HPDE6-E6E7 (cell line): ENCODE data around the gene RALGAPA1.

ENCODE experiments used
- DNase-seq: peaks from one replicate; pipeline ENCODE4 v3.0.0; 2011; ENCODE audit warnings: missing footprints; ENCODE audit errors: extremely low spot score

RALGAPA1 gene

DNA sequence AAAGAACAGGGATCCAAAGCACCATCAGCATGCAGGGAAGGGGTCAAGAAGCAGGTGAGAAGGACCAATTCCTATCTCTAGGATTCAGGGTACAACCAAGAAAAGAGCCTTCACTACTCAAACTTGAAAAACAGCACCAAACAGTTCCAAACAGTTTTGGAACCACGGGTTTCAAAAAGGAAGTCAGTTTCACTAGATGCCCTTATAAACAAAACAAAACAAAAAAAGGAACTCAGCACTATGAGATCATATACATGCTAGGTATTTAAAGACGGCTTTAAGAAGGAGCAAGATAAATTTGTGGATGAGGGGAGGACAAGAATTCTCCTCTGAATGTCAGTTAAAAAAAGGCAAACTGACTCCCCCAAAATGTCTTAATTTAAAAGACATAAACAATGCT, 269.1 kb downstream of the RALGAPA1 start:
- DNase-seq: no peak

DNA sequence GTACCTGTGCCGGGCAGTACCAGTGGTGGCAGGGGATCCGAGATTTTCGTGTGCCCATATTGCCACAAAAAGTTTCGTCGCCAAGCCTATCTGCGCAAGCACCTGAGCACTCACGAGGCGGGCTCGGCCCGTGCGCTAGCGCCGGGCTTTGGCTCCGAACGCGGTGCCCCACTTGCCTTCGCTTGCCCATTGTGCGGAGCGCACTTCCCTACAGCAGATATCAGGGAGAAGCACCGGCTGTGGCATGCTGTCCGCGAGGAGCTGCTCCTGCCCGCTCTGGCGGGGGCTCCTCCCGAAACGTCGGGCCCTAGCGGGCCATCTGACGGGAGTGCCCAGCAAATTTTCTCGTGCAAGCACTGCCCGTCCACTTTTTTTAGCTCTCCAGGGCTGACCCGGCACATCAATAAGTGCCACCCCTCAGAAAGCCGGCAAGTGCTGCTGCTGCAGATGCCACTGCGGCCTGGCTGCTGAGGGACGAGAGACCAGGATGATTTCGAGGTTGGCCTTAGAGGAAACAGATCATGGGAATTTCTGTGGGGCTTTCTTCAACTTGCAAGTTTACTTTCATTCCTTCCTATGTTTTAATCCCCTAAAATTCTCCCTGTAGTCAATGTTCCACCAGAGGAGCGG, 273.5 kb downstream of the RALGAPA1 start:
- DNase-seq: no peak

DNA sequence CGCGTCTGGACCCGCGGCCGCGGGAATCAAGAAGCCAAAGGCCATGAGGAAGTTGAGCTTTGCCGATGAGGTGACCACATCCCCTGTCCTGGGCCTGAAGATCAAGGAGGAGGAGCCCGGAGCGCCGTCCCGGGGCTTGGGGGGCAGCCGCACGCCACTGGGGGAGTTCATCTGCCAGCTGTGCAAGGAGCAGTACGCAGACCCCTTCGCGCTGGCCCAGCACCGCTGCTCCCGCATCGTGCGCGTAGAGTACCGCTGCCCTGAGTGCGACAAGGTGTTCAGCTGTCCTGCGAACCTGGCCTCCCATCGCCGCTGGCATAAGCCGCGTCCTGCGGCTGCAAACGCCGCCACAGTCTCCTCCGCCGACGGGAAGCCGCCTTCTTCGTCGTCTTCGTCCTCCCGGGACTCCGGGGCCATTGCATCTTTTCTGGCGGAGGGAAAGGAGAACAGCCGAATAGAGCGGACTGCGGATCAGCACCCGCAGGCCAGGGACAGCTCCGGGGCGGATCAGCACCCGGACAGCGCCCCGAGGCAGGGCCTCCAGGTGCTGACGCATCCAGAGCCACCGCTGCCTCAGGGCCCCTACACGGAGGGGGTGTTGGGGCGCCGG, 274.1 kb downstream of the RALGAPA1 start:
- peak; percentile 55 for DNase-seq

DNA sequence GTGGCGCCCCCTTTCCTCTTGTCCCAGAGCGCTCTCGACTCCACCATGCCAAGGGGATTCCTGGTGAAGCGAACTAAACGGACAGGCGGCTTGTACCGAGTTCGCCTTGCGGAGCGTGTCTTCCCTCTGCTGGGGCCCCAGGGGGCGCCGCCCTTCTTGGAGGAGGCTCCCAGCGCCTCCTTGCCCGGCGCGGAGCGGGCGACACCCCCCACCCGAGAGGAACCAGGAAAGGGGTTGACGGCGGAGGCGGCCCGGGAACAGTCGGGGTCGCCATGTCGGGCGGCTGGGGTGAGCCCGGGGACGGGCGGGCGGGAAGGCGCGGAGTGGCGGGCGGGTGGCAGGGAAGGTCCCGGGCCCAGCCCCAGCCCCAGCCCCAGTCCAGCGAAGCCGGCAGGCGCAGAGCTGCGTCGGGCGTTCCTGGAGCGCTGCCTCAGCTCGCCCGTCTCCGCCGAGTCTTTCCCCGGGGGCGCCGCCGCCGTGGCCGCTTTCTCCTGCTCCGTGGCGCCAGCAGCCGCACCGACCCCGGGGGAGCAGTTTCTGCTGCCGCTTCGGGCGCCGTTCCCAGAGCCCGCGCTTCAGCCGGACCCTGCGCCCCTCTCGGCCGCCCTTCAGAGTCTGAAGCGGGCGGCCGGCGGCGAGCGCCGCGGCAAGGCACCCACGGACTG, 274.8 kb downstream of the RALGAPA1 start:
- DNase-seq: no peak

DNA sequence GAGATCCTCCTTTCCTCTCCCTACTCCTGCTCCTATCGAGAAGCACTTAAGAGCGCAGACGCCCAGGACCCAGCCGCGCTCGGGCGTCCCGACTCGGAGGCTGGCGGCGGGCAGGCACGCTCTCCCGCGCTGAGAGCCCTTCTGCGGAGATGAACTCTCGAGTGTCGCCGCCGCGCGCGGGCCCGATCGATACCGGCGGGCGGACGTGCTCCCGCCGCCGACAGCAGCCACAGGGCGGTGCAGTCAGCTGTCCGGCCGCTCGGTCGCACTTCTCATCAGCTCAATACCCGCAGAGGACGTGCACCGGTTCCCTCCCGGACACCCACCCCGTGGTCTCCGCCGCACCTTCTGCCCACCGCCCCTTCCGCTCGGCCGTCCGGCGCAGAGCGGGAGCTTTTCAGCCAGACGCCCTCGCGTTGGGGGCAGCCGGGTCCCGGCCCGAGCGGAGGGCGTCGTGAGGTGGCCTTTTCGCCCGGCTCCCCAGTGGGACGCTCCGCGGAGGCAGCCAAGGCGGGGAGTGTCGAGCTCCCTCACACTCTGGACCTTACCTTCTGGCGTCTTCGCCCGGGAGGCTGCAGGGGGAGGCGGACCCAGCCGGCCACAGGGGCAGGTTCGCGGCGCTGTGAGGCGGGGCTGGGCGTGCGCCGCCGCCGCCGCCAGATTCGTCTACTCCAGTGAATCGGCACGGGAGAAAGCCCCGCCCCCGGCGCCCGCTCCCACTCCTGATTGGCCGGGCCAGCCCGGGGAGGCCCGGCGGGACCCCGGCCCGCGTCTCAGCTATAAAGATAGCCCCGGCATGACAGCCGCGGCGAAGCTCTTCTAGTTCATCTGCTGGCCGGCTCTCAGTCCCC, 275.5 kb downstream of the RALGAPA1 start, which contains the start of gene INSM2:
TSS of gene INSM2 (plus strand) at position 808 of the 851 bp plus-strand sequence. CDS start 89 bp downstream, outside the sequence.
- DNase-seq: peak; percentile 28

DNA sequence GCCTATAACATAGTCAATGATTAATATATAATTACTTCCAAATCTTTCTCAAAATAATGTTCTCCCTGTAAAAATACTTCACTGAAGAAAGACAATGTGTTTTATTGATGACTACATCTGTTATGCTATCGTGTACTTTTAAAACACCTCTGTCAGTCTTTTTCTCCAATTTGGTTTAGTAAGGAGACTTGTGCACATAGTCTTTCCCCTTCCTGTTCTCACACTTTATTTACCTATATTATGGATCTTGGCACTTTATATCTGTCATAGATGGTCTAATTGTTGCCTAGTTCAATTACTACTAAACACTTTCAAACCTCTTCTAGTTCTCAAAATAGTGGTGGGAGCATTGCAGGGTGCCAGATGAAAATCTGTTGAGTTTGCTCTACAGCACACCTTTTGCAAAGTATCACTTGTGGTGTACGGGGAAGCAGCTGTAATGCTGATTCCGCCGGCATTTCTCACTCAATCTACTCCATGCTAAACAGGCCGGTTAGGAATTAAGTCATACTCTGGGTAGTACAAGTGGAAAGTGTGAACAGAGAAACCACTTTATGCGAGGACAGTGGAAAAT, 276.2 kb downstream of the RALGAPA1 start:
- DNase-seq: no peak

DNA sequence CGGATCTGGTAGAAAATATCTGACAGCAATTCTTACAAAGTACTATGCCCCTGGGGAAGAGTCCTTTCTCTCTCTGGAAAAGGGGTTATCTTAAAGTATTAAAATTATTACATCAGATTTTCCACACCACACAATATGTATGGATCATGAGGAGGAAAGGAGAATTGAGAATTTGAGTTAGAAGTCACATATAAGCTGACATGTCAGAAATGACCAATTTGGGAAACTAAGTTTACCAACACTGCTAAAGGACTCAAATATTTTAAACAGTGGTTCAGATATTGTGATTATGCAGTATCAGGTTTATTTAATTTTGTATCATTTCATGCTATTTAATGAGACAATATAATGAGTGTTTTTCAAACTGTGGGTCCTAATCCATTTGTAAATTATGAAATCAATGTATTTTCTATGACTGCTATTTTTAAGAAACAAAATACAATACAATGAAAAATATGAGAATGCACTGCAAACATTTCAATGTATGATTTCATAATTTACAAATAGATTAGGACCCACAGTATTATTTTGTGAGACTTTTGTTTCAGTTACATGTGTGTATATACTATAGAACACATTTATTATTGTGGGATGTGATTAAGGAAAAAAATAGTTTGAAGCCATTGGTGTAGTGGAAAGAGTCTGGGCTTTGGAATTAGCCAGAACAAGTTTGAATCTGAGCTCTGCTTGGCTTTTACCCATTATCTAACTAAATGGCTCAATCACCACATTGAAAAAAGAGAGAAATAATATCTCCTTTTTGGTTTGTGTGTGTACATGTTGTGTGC, 276.9 kb downstream of the RALGAPA1 start:
- DNase-seq: no peak

DNA sequence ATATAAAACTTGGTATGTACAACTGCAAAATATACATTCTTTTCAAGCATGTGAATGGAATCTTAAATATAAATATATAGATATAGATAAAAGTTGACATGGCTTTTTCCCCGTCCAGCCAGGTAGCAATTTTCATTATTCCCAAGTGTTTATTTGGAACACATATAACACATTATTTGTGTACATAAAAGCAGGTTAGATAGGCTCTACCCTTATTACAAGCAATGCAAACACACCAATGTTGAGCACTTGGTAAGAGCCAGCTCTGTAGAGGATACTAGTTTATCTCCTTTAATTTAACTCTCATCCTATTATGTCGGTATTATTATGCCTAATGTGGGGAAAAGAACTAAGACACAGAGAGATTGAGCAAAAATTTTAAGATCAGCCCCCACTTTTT, 282.1 kb downstream of the RALGAPA1 start:
- DNase-seq: no peak

DNA sequence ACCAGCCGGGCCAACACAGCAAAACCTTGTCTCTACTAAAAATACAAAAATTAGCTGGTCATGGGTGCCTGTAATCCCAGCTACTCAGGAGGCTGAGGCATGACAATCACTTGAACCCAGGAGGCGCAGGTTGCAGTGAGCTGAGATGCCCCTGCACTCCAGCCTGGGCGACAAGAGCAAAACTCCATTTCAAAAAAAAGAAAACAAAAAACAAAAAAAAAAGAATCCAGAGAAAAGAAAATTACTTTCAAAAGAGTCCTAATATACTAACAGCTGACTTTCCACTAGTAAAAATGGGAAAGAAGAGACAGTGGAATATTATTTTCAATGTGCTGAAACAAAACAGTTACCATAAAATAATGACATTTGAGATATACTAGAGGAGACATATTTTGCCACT, 283.4 kb downstream of the RALGAPA1 start:
- no peak for DNase-seq

DNA sequence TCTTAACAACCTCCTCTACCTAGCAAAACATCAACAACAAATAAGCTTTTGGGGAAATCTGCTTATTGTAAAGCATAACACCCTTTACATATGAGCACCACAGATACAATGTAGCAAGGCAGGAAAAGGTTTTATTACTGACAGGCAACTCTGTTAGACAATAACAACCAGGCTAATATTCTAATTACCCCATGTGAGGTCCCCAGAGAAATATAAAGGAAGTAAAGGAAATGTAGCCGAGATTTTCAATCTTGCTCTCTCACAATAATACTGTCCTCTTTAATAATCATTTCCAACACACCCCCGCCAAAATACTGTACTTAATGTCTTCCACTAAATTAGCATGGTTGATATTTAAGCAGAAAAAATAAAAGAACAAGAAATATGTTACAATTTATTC, 289.1 kb downstream of the RALGAPA1 start:
- DNase-seq: no peak

DNA sequence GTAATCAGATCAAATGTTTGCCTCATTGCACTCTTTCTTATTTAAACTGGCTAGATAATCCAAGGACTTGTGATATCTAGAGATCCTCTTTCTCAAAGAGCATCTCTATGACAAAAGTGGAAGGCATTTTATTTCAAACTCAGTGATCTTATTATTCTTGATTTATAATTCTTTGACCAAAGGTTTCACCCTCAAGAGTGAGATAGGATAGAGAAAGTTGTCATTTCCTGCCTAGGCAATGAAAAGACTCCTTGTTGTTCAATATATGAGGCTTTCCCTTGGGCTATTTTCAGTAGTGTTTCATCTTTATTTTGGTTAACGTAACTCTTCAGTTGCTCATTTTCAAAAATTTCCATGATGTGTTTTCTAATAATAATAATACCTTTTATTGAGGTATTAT, 293.2 kb downstream of the RALGAPA1 start:
- DNase-seq: no peak

DNA sequence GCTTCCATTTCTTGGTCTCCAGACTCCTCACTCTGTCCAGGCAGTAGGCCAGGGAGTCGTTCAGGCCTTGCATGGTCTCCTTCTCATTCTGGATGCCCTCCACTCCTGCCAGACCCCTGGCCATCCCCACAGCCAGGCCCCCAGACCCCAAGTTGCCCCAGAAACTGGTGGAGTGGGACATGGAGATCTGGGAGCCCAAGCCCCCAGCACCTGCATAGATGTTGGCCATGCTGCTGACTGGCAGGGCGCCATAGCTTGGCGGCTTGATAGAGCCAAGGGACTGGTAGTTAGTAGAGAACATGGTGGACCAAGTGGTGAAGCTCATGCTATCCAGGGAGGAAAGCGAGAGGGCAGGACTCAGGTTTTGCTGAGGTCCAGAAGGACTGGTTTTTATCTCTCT, 296.3 kb downstream of the RALGAPA1 start:
- DNase-seq: no peak

DNA sequence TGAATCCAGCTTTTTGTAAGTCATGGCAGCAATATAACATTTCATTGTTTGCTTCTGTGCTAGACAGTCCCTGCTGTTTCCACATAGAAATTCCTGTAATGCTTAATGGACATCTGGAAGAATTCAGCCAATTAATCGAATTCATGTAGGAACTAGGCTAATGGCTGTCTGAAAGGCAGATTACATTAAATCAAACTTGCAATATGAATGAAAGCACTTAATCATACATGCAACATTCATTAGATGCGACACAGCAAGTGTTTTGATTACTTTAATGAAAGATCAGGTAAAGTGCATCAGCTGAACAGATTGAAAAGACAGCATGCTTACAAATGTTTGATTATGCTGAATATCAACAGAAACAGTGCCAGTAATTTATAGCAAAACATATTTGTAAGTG, 299.2 kb downstream of the RALGAPA1 start:
- DNase-seq: no peak

DNA sequence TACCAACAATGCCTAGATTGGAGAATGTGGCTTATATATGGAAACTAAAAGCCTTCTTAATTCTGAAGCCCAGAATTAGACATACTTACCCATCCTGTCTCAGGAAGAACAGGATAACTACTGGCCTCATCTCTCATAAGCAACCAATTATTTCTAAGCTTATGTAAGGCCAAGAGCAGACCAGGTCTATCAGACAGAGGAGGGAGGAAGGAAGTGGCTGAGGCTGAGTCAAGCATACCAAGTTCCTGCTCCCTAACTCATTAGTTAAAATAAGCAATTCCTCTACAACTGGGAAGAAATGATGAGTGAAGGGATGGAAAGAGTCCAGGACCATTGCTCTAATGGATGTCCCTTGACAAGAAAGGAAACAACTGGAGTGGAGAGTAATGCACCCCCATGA, 302.2 kb downstream of the RALGAPA1 start:
- no peak for DNase-seq

DNA sequence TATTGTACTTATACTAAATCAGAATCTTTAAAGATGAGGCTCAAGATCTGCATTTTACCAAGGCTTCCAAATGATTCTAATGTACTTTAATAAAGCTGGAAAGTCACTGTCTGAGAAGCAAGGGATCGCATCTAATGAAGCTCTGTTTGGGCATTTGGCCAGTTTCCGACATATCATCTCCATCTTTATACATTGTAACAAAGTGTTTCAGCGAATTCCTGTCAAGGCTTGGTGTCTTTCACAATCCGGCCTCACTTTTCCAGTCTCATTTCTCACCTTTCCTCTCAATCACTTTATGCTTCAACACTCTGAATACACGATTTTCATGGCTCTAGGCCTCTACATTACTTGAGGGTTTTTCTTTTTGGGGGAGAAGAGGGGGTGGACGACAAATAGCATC, 302.6 kb downstream of the RALGAPA1 start:
- no peak for DNase-seq

DNA sequence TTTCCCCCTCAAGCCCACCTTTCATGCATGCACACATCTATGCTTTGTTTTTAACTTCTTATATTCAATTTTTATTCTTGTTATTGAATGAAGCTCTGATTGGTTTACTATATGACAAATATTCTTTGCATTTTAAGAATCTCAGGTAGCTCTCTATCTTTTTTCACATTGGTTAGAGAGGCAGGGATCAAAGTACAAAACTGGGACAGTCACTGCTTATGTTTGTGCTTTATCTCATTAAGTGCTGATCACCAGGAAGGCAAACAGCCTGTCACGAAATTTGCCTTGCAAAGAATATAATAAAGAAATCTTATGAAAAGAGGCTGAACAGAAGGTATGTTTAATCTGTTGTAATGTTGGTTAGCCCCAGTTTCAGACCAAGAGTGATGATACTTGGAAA, 304.8 kb downstream of the RALGAPA1 start:
- DNase-seq: no peak

DNA sequence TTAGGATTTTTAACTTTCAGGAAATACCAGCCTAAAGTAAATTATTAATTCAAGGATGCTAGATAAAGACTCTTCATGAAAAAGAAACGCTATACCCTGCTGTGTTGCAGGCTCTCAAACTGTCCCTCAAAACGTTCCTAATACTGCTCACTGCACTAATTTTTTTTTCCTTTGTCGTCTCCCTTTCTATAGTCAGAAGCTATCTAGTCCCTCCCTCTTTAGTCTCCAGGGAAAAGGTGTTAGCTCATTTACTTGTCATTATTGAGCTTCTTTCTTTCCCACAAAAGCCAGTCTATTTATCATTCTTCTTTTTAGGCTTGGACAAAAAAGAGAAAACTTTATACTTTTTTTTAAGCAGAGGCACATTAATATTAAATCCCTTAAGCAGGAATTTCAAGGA, 305.4 kb downstream of the RALGAPA1 start:
- DNase-seq: no peak

DNA sequence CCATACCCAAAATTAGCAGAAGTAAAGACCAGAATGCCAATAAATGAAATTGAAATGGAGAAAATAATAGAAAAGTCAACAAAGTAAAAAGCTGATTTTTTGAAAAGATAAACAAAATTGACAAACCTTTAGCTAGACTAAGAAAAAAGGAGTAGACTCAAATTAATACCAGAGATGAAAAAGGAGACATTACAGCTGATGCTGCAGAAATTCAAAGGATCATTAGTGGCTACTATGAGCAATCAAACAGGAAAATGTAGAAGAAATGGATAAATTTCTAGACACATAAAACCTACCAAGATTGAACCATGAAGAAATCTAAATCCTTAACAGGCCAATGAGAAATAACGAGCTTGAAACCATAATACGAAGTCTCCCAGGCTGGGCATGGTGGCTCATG, 309.9 kb downstream of the RALGAPA1 start:
- no peak for DNase-seq

DNA sequence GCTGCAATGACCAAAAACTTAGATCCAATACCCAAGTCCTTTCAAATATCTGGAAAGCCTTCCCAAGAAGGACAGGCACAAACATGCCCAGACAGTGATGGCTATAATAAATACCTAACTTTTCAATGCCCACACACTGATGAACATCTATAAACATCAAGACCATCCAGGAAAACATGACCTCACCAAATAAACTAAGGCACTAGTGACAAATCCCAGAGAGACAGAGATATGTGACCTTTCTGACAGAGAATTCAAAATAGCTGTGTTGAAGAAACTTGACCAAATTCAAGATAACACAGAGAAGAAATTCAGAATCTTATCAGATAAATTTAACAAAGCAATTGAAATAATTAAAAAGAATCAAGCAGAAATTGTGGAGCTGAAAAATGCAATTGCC, 313.8 kb downstream of the RALGAPA1 start:
- no peak for DNase-seq

DNA sequence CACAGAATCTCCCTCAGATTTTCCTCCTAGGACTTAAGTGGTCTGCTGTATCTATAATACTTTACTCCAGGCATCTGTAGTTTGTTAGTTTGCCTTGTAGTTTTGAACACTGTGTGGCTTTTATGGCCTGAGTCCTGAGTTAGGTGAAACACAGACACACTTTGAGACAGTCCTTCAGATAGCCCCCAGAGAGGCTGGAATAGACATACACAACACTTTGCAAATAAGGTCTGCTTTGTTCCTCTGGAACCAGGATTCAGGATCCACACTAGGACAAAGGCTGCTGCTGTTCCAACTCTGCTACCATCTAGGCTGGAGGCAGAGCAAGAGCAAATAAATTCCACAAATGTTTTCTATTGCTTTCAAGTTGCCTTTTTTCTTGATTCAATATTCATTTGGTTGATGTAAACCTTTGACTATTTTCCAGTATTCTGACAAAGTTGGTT, 316.5 kb downstream of the RALGAPA1 start:
- no peak for DNase-seq
